Measurements from ENCODE around the gene COLEC11.
"Not testable (repeated sequence)": the region's sequence is repeated elsewhere in the genome, so short reads cannot be mapped to it uniquely, and the experiment has no call there.

COLEC11 gene

GRCh38 chr2:3625186-3625585, 30.3 kb downstream of the COLEC11 start:
- no peak for DNase-seq (ENCODE audit: low spot score)

GRCh38 chr2:3626118-3626811, 31.4 kb downstream of the COLEC11 start:
- DNase-seq (ENCODE audit: low spot score) = peak; percentile 62

GRCh38 chr2:3626812-3627499, 32.0 kb downstream of the COLEC11 start:
- no peak for DNase-seq (ENCODE audit: low spot score)

- no peak for DNase-seq (ENCODE audit: low spot score)
These were observed 32.7 kb downstream of the COLEC11 start for GRCh38 chr2:3627500-3628100.

GRCh38 chr2:3628241-3628679, 33.3 kb downstream of the COLEC11 start:
- DNase-seq (ENCODE audit: low spot score) = no peak

GRCh38 chr2:3628800-3629199, 33.9 kb downstream of the COLEC11 start:
- no peak for DNase-seq (ENCODE audit: low spot score)

GRCh38 chr2:3630631-3631030, 35.7 kb downstream of the COLEC11 start:
- no peak for DNase-seq (ENCODE audit: low spot score)

- no peak for DNase-seq (ENCODE audit: low spot score)
These were observed 36.4 kb downstream of the COLEC11 start for GRCh38 chr2:3631161-3631850.

GRCh38 chr2:3631851-3632659, 37.1 kb downstream of the COLEC11 start:
- no peak for DNase-seq (ENCODE audit: low spot score)

GRCh38 chr2:3633089-3633981, 38.4 kb downstream of the COLEC11 start:
- no peak for DNase-seq (ENCODE audit: low spot score)

- no peak for DNase-seq (ENCODE audit: low spot score)
These were observed 39.2 kb downstream of the COLEC11 start for GRCh38 chr2:3633982-3634595.

- no peak for DNase-seq (ENCODE audit: low spot score)
These were observed 39.7 kb downstream of the COLEC11 start for GRCh38 chr2:3634596-3635121.

GRCh38 chr2:3635171-3635974, 40.5 kb downstream of the COLEC11 start:
- no peak for DNase-seq (ENCODE audit: low spot score)

GRCh38 chr2:3635975-3636327, 41.0 kb downstream of the COLEC11 start:
- DNase-seq (ENCODE audit: low spot score) = not testable (repeated sequence)

GRCh38 chr2:3636586-3637310, 41.8 kb downstream of the COLEC11 start:
- DNase-seq (ENCODE audit: low spot score) = no peak

- no peak for DNase-seq (ENCODE audit: low spot score)
These were observed 42.4 kb downstream of the COLEC11 start for GRCh38 chr2:3637311-3637675.

GRCh38 chr2:3637692-3638455, 43.0 kb downstream of the COLEC11 start:
- DNase-seq (ENCODE audit: low spot score) = no peak

- DNase-seq (ENCODE audit: low spot score) = no peak
These were observed 43.5 kb downstream of the COLEC11 start for GRCh38 chr2:3638456-3638810.
